ENCODE measurements around the gene RASSF10. TPM values are rescaled to one million over a fixed set of nuclear protein-coding genes. Genes with fewer than 3 reads are reported as not detected.

Gene RASSF10
- polyA plus RNA-seq, 1 donor from 2014 or later = not detected

DNA sequence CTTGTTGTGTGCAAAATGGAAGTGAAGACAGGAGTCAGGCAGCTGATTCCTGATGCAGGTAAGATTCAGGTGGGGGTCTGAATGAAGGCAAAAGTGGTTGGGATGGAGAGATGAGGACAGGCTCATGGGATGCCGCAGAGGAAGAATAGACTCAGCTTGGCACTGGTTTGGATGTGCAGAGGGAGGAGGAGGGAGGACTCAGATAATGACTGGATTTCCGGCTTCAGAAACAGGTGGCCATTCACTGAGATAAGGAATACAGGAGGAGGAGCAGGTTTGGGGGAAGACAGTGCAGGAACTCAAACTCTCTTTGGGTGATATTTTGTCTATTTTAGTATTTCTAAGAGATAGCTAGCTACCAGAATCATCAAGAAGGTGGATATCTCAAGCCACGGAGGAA is 19.2 kb downstream of the RASSF10 start:
- Histone ChIP-seq H3F3A (ENCODE audit: insufficient read depth, low read length, poor library complexity, severe bottlenecking) (no peaks in the 10 kb centered on the region), H3K27ac (ENCODE audit: low read length) (no peak overlapping the region), H3K36me3 (ENCODE audit: insufficient read depth, low read length) (no peaks in the 10 kb centered on the region), H3K4me3 (ENCODE audit: low read length) (no peak overlapping the region), H4K20me1 (ENCODE audit: insufficient read depth) (no peaks in the 10 kb centered on the region), H3K9ac (ENCODE audit: low read length) (no peak overlapping the region), H3K27me3 (ENCODE audit: insufficient read depth, low read depth, low read length) (no peaks in the 10 kb centered on the region), H2AFZ (ENCODE audit: low read depth, low read length) (no peak overlapping the region), H3K79me2 (replicated peaks; ENCODE audit: insufficient read depth, low read length) (no peaks in the 10 kb centered on the region), H3K4me2 (ENCODE audit: low read length) (no peak overlapping the region), H3K9me3 (ENCODE audit: low read length) (no peaks in the 10 kb centered on the region), H3K9me2 (ENCODE audit: insufficient read depth, low read length) (no peaks in the 10 kb centered on the region)
- TF ChIP-seq CTCF (IDR thresholded peaks at IDR 0.05; ENCODE audit: poor library complexity, severe bottlenecking) = no peak
- no peak for TF ChIP-seq EZH2 (IDR thresholded peaks at IDR 0.05; ENCODE audit: borderline replicate concordance, insufficient read depth, low read length, poor library complexity, severe bottlenecking)
- no peak for TF ChIP-seq SMC3 (conservative IDR thresholded peaks at IDR 0.05; ENCODE audit: poor library complexity)
- TF ChIP-seq RAD21 (conservative IDR thresholded peaks at IDR 0.05) = no peak
- no peak for TF ChIP-seq REST (IDR thresholded peaks at IDR 0.05; ENCODE audit: borderline replicate concordance)
- no peak for TF ChIP-seq EP300 (conservative IDR thresholded peaks at IDR 0.05; ENCODE audit: poor library complexity, severe bottlenecking)
- TF ChIP-seq TAF1 (IDR thresholded peaks at IDR 0.05; ENCODE audit: low read depth) = no peak
- no peak for TF ChIP-seq POLR2AphosphoS5 (IDR thresholded peaks at IDR 0.05)
- TF ChIP-seq MXI1 (conservative IDR thresholded peaks at IDR 0.05; ENCODE audit: poor library complexity, severe bottlenecking) = no peak

GRCh38 chr11:13029872-13030271 is 20.8 kb downstream of the RASSF10 start:
- Histone ChIP-seq H2AFZ (ENCODE audit: low read depth, low read length) (no peak overlapping the region), H3K9me2 (ENCODE audit: insufficient read depth, low read length) (no peaks in the 10 kb centered on the region), H3K79me2 (replicated peaks; ENCODE audit: insufficient read depth, low read length) (no peaks in the 10 kb centered on the region), H3F3A (ENCODE audit: insufficient read depth, low read length, poor library complexity, severe bottlenecking) (no peaks in the 10 kb centered on the region), H3K4me2 (ENCODE audit: low read length) (no peak overlapping the region), H3K4me3 (ENCODE audit: low read length) (no peak overlapping the region), H3K27me3 (ENCODE audit: insufficient read depth, low read depth, low read length) (no peaks in the 10 kb centered on the region), H3K36me3 (ENCODE audit: insufficient read depth, low read length) (no peaks in the 10 kb centered on the region), H4K20me1 (ENCODE audit: insufficient read depth) (no peaks in the 10 kb centered on the region), H3K9ac (ENCODE audit: low read length) (no peak overlapping the region), H3K27ac (ENCODE audit: low read length) (no peak overlapping the region), H3K9me3 (ENCODE audit: low read length) (no peaks in the 10 kb centered on the region)
- TF ChIP-seq REST (IDR thresholded peaks at IDR 0.05; ENCODE audit: borderline replicate concordance) (no peak), TAF1 (IDR thresholded peaks at IDR 0.05; ENCODE audit: low read depth) (no peak), MXI1 (conservative IDR thresholded peaks at IDR 0.05; ENCODE audit: poor library complexity, severe bottlenecking) (no peak), POLR2AphosphoS5 (IDR thresholded peaks at IDR 0.05) (no peak), EP300 (conservative IDR thresholded peaks at IDR 0.05; ENCODE audit: poor library complexity, severe bottlenecking) (no peak), SMC3 (conservative IDR thresholded peaks at IDR 0.05; ENCODE audit: poor library complexity) (no peak)

Data from neural cell (in vitro differentiated cells).